HT1080 (cell line): Measurements from ENCODE around the gene CDC73. TPM values are rescaled to one million over a fixed set of nuclear protein-coding genes. Genes with fewer than 3 reads are reported as not detected.
A peak's percentile ranks its signal among the peaks of the same experiment; 100 is the strongest.
"Not testable (repeated sequence)": the region's sequence is repeated elsewhere in the genome, so short reads cannot be mapped to it uniquely, and the experiment has no call there.

Source experiments
- DNase-seq: peaks from one replicate; pipeline ENCODE4 v3.0.0-alpha.2; 2015; ENCODE audit warnings: low read depth
- total RNA-seq: library from RNA; depleted of rRNA; stranded (reverse); fragments of >200 nt; shearing (Covaris generic); gene quantifications from 2 replicates; pipeline ENCODE4 v1.2.3, GENCODE V29; 2014

CDC73 gene
- total RNA-seq, 1 experiment from 2014 or later: 23.6 TPM

GRCh38 chr1:193113258-193113991 is 8.4 kb upstream of the CDC73 start:
- no peak for DNase-seq

GRCh38 chr1:193113992-193114332 is 7.9 kb upstream of the CDC73 start:
- DNase-seq: no peak

DNA sequence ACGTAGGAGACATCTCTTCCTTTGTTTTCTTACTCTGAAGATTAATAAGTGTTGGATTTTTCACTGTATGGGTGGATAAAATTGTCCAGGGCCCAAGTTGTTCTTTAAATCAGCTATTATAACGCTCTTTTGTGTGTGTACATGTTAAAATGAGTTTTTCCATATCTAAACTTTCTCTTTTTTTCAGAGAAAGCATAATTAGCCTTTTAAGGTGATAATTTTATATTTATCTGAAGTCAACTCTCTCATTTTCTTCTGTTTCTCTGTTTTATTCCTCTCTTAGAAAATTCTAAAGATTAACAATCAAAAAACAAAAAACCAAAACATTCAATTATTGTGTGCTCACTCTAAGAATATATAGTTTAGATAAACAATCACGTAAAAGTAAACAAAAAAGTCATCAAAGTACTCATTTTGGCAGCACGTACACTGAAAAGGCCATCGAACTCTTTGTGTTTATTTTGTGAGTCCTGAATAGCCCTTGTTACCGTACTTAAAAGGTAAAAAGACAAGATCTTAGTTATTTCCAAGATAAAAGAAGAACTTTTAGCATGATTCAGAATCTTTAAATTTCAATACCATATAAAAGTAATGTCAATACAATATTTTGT is 7.2 kb upstream of the CDC73 start:
- no peak for DNase-seq

DNA sequence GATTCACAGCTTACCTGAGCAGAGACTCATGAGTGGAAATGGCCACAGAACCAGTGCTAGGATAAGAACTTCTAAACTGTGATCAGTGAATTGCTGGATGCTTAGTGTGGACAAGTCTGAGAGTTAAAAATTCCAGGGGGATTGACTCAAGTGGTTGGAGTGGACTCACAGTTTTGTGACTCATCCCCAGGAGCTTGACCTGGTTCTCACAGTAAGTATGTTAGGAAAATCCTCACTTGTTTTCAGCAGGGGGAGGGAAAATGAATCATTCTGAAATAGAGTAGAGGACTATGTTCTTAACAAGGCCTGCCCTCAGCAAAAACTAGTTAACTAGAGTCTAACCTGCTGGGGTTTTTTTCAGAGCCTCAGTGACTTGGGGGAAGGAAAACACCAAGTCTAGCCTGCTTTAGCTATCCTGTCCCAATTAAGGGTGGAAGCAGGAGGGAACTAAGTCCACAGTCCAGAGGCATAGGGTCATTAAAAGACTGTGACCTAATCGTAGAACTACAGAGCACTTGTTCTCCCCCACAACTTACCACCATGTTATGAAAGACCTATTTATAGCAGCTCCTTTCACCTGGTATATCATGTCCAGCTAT is 6.1 kb upstream of the CDC73 start:
- DNase-seq: peak; percentile 97

- DNase-seq: not testable (repeated sequence)
These were observed 4.7 kb upstream of the CDC73 start for GRCh38 chr1:193117167-193117566.

GRCh38 chr1:193118194-193118593 is 3.6 kb upstream of the CDC73 start:
- DNase-seq: no peak

- no peak for DNase-seq
These were observed 2.8 kb upstream of the CDC73 start for GRCh38 chr1:193118803-193119730.

DNA sequence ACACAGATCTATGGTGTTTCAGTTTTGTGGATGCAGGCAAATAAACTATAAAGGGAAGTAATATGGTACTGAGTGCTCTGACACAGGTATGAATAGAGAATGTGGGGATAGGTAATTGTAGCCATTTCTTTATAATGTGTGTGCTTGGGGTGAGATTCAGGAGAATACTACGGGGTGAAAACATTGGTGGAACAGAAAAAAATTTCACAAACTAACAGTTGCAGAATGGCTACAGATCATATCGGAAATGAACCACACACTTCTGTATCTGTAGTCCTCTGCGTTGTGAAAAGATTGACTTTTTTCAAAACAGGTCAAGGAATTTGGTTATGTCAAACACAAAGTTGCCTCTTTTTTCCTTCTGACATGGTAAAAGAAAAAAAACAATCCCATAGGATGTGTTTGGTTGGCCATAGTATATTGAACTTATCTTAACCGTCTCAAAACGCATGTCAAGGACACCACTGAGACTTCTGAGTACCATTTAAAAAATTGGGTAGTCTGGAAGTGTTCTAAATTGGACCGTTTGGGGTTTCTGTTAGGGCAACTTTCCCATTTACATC is 1.1 kb upstream of the CDC73 start:
- no peak for DNase-seq

DNA sequence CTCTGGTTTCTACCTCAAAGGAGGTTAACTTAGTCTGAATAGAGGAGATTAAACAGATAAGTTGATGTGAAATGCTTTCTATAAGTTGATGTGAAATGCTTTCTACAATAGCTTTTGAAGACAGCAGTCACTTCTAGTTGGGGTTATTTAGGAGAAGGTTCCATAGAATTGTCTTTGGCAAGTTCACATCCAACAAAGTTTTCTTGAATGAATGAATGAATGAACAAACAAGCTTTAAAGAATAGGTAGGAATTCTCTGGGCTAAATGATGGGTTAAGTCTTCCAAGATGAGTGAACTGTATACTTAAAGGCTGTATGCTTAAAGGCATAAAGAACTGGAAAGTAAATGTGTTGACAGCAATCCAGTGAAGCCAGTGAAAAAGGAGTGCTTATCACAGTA is 1.9 kb downstream of the CDC73 start:
- DNase-seq: no peak

- DNase-seq: no peak
These were observed 3.5 kb downstream of the CDC73 start for GRCh38 chr1:193125369-193125768.

- no peak for DNase-seq
These were observed 9.5 kb downstream of the CDC73 start for GRCh38 chr1:193131266-193131860.

DNA sequence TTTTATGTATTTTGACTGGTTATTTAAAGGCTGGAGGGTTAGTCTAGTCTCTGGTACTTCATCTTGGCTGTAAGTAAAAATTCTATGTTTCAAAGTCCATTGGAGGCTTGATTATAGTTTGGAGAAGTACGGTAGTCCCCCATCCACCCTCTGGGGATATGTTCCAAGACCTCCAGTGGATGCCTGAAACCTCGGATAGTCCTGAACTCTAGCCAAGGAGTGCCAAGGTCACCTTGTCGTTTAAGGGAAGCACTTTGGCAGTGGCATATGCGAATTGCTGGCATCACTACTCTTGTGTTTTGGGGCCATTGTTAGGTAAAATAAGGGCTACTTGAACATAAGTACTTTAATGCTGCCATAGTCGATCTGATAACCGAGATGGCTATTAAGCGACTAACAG is 18.4 kb downstream of the CDC73 start:
- no peak for DNase-seq

DNA sequence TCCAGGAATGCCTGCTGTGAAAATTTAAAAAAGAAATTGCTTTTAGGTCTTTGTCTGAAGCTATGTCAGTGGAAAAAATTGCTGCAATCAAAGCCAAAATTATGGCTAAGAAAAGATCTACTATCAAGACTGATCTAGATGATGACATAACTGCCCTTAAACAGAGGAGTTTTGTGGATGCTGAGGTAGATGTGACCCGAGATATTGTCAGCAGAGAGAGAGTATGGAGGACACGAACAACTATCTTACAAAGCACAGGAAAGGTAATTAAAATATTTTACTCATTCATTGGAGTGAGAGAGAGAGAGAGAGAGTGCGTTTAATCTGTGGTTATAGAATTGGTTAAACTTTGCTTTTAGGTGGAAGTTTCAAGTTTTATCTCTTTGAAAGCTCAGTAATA is 20.0 kb downstream of the CDC73 start:
- DNase-seq: no peak

GRCh38 chr1:193142409-193142808 is 20.6 kb downstream of the CDC73 start:
- DNase-seq: no peak

DNA sequence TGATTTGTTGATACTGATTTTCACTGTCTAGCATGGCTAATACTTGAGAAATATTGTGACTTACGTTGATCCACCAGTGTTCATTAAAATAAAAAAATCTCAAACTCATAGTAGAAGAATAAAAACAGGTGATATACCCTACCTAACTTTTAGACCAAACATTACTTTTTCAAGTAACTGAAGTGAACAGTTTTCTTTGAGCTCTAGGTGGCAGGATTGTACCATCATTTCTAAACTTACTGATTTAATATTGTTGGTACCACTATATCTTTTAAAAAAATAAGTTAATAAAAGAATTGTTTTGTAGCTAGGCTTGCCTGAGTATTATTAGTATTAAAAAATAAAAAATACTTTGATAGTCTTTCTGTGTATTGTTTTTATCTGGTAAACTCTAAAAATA is 21.5 kb downstream of the CDC73 start:
- no peak for DNase-seq

- DNase-seq: no peak
These were observed 22.6 kb downstream of the CDC73 start for GRCh38 chr1:193144361-193144938.

- DNase-seq: no peak
These were observed 23.2 kb downstream of the CDC73 start for GRCh38 chr1:193144999-193145398.

- no peak for DNase-seq
These were observed 34.4 kb downstream of the CDC73 start for GRCh38 chr1:193156117-193156821.

DNA sequence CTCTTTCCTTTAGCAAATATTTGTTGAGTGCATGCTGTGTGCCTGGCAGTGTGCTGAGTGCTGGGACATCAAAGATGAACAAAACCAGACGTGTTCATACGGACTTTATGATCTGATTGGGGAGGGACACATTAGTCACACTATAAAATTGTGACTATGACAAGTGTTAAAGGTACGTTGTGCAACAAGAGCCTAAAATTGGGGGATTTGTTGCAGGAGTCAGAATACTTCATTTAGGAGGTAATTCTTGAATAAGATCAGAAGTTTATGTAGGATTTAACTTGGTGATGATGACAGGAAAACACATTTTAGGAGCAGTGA is 35.0 kb downstream of the CDC73 start:
- no peak for DNase-seq

DNA sequence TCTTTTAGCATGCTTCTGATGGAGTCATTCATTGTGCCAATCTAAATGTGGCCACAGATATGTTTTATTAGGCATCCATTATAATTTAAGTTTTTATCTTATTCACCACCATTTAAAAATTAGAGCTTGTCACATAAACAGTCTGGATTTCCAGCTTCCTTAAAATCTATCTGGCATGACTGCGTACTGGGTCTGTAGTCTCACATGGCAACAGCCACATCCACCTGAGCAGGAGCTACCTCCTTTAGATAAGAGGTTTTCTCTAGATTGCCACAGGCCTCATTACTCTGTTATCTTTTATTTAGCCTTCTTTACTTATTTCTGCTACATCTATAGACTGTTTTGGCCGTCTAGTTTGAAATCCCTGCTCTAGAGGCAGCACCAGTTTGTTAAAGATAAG is 35.5 kb downstream of the CDC73 start:
- no peak for DNase-seq
